ENCODE results near the gene BSN. TPM values are rescaled to one million over a fixed set of nuclear protein-coding genes. Genes with fewer than 3 reads are reported as not detected.
A peak's percentile ranks its signal among the peaks of the same experiment; 100 is the strongest.

Gene BSN
- total and polyA plus RNA-seq, 9 donors: 0.44 to 1.2 (median 0.62) TPM

DNA sequence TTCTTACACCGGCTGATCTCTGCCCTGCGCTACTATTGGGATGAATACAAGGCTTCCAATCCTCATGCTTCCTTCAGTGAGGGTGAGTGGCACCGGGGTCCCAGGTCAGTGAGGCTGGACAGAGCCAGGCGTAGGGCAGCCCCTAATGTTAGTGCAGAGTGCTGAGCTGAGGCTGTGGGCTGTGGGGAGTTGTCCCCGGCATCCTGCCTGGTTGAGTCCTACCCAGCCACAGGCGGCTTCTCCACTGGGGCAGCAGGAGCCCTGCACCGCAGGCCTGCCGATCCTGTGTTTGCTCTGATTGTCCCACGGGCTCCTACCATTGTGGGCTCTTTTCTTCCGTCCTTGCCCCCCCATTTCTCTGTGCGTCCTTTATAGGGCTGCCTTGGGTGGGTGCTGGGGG, 148.4 kb downstream of the BSN start:
- no peak overlapping the region for H3K27ac ChIP-seq (ENCODE audit: low read length)
- H3K4me3 ChIP-seq (ENCODE audit: low read length): no peak overlapping the region
- no peaks in the 10 kb centered on the region for H3K27me3 ChIP-seq (ENCODE audit: control insufficient read depth, insufficient read depth, low read length)
- 94% methylated on average over 8 of the region's 11 CpGs for WGBS (ENCODE audit: insufficient coverage)
- H3K9me3 ChIP-seq (replicated peaks; ENCODE audit: control insufficient read depth, low read depth, low read length): no peaks in the 10 kb centered on the region
- H3K4me1 ChIP-seq (ENCODE audit: control insufficient read depth, insufficient read depth, low read length): no peaks in the 10 kb centered on the region
- no peak for DNase-seq
- peaks cover 86% of the 10 kb centered on the region for H3K36me3 ChIP-seq (ENCODE audit: control insufficient read depth, insufficient read depth, low read length)

DNA sequence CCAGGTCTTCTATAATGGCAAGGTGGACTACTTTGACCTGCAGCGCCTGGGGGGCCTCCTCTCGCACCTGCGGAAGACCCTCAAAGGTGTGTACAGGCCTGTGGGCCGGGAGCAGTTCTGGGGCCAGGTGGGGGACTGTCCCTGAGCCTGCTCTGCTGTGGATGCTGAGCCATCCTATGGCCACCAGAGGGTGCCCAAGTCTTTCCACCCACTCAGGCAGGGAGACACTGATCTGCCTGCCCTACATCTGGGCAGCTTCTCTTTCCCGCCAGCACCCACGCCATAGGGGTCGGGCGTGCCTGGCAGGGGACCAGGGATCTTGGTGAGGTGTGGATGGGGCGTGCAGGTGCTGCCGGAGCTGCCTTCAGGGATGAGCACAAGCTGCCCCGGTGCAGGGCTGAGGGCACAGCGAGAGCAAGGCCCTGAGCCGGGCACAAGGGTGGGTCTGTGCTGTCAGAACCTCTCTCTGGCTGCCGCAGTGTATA, 149.2 kb downstream of the BSN start:
- WGBS (ENCODE audit: insufficient coverage): 82% methylated on average over 10 of the region's 14 CpGs
- peak; percentile 63 for DNase-seq
- no peaks in the 10 kb centered on the region for H3K27me3 ChIP-seq (ENCODE audit: control insufficient read depth, insufficient read depth, low read length)
- H3K4me3 ChIP-seq (ENCODE audit: low read length): no peak overlapping the region
- H3K36me3 ChIP-seq (ENCODE audit: control insufficient read depth, insufficient read depth, low read length): peaks cover 78% of the 10 kb centered on the region
- H3K9me3 ChIP-seq (replicated peaks; ENCODE audit: control insufficient read depth, low read depth, low read length): no peaks in the 10 kb centered on the region
- no peaks in the 10 kb centered on the region for H3K4me1 ChIP-seq (ENCODE audit: control insufficient read depth, insufficient read depth, low read length)
- no peak overlapping the region for H3K27ac ChIP-seq (ENCODE audit: low read length)

DNA sequence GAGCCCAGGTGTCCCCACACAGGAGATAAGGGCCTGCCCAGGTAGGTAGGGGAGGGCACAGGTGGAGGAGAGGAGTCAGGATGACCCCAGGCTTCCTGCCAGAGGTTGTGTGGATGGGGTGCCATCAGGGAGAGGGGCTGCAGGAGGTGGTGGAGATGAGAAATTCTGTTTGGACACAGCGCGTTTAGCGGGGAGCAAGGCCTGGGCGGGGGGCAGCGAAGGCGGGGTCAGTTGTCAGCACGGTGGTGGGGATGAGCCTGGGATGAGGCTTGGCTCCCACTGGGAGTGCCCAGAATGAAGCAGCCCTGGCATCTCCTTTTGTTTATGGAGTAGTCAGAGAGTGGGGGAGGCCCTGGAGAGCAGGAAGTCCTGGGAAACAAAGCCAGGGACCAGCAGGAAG, 149.7 kb downstream of the BSN start:
- no peak for DNase-seq
- Histone ChIP-seq H3K4me1 (ENCODE audit: control insufficient read depth, insufficient read depth, low read length) (no peaks in the 10 kb centered on the region), H3K9me3 (replicated peaks; ENCODE audit: control insufficient read depth, low read depth, low read length) (no peaks in the 10 kb centered on the region), H3K36me3 (ENCODE audit: control insufficient read depth, insufficient read depth, low read length) (peaks cover 74% of the 10 kb centered on the region), H3K4me3 (ENCODE audit: low read length) (no peak overlapping the region), H3K27ac (ENCODE audit: low read length) (no peak overlapping the region), H3K27me3 (ENCODE audit: control insufficient read depth, insufficient read depth, low read length) (no peaks in the 10 kb centered on the region)
- 83% methylated on average over 4 of the region's 7 CpGs for WGBS (ENCODE audit: insufficient coverage)

DNA sequence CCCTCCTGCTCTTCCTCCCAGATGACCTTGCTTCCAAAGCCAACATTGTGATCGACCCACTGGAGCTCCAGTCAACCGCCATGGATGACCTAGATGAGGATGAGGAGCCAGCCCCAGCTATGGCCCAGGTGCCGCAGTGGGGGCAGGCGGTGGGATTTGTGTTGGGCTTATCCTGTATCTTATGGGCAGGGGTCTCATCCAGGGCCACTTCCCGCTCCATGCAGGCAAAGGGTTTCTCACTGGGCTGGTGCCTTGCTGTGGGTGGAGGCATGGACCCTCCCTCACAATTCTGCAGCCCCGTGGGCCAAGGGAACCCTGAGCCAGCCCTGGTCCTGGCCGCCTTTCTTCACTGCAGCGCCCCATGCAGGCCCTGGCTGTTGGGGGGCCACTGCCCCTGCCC, 150.4 kb downstream of the BSN start:
- DNase-seq: no peak

DNA sequence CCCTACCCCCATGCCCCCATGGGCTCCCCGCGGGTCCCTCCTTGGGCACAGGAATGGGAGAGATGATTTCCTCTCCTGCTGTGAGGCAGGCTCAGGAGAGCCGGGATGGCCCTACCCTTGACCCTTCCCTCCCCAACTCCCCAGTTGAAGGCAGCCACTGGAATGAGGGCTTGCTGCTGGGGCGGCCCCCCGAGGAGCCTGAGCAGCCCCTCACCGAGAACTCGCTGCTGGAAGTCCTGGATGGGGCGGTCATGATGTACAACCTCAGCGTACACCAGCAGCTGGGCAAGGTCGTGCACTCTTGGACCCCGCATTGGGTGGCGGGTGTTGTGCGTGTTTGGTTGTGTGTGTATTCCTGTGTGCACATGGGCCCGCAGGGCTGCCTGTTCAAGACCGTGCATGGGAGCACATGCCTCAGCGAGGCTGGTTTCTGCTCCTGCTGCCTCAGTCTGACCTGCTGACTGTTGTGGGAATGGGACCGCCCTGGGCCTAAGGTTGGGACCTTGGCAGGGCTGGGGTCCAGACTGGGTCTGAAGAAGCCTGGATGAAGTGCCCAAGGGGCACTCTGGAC, 151.2 kb downstream of the BSN start:
- DNase-seq: no peak
- no peaks in the 10 kb centered on the region for H3K27me3 ChIP-seq (ENCODE audit: control insufficient read depth, insufficient read depth, low read length)
- H3K4me3 ChIP-seq (ENCODE audit: low read length): no peak overlapping the region
- H3K9me3 ChIP-seq (replicated peaks; ENCODE audit: control insufficient read depth, low read depth, low read length): no peaks in the 10 kb centered on the region
- peaks cover 62% of the 10 kb centered on the region for H3K36me3 ChIP-seq (ENCODE audit: control insufficient read depth, insufficient read depth, low read length)
- WGBS (ENCODE audit: insufficient coverage): 90% methylated on average over 14 of the region's 17 CpGs
- H3K4me1 ChIP-seq (ENCODE audit: control insufficient read depth, insufficient read depth, low read length): no peaks in the 10 kb centered on the region
- H3K27ac ChIP-seq (ENCODE audit: low read length): no peak overlapping the region

More for the DNA sequence above, 150.4 kb downstream of the BSN start:
- no peaks in the 10 kb centered on the region for H3K9me3 ChIP-seq (replicated peaks; ENCODE audit: control insufficient read depth, low read depth, low read length)
- H3K4me1 ChIP-seq (ENCODE audit: control insufficient read depth, insufficient read depth, low read length): no peaks in the 10 kb centered on the region
- WGBS (ENCODE audit: insufficient coverage): 94% methylated on average over 7 of the region's 8 CpGs
- peaks cover 71% of the 10 kb centered on the region for H3K36me3 ChIP-seq (ENCODE audit: control insufficient read depth, insufficient read depth, low read length)
- no peak overlapping the region for H3K27ac ChIP-seq (ENCODE audit: low read length)
- H3K27me3 ChIP-seq (ENCODE audit: control insufficient read depth, insufficient read depth, low read length): no peaks in the 10 kb centered on the region
- H3K4me3 ChIP-seq (ENCODE audit: low read length): no peak overlapping the region

DNA sequence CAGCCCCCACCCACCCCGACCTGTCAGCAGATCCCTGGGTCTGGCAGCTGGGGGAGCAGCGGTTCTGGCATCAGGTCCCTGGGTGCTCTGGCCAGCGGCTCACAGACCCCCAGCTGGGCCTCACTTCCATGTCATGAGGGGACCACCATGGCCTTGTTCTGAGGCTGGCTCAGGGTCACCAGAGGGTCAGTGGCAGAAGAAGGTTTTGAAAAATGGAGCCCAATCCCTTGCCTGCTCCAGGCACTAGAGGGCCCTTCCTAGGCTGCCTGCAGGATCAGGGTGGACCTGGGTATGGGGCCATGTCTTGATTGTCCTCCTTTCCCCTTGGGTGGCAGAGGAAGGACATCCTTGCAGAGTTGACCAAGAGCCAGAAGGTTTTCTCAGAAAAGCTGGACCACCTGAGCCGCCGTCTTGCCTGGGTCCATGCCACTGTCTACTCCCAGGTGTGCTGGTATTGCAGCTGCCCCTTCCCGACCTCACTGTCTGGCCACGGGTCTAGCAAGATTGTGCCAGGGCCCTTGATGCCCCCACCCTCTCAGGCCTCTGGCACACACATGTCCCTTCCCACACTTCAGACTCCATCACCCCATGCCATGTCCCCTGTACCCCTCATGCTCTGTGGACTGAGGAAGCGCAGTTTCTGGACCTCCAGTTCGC, 152.3 kb downstream of the BSN start:
- no peaks in the 10 kb centered on the region for H3K27me3 ChIP-seq (ENCODE audit: control insufficient read depth, insufficient read depth, low read length)
- WGBS (ENCODE audit: insufficient coverage): 96% methylated on average over 9 of the region's 9 CpGs
- no peak for DNase-seq
- no peak overlapping the region for H3K27ac ChIP-seq (ENCODE audit: low read length)
- no peaks in the 10 kb centered on the region for H3K9me3 ChIP-seq (replicated peaks; ENCODE audit: control insufficient read depth, low read depth, low read length)
- no peak overlapping the region for H3K4me3 ChIP-seq (ENCODE audit: low read length)
- H3K36me3 ChIP-seq (ENCODE audit: control insufficient read depth, insufficient read depth, low read length): peaks cover 51% of the 10 kb centered on the region
- H3K4me1 ChIP-seq (ENCODE audit: control insufficient read depth, insufficient read depth, low read length): no peaks in the 10 kb centered on the region

DNA sequence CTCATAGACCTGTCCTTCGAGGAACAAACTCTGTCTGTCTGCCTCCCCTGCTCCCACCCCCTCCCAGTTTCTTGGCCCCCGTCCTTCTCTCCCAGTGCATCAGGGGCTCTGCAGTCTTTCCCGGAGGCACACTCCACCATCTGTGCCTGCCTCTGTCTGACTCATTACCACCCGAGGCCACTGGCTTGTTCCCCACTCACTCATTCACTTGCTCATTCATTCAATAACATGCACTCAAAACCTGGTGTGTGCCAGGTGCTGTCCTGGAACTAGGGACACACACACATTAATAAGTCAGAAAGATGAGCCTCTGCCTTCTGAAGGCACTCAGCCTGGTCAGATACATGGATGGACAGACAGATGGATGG, 152.8 kb downstream of the BSN start:
- 72% methylated on average over 4 of the region's 4 CpGs for WGBS (ENCODE audit: insufficient coverage)
- Histone ChIP-seq H3K36me3 (ENCODE audit: control insufficient read depth, insufficient read depth, low read length) (peaks cover 47% of the 10 kb centered on the region), H3K27ac (ENCODE audit: low read length) (no peak overlapping the region), H3K9me3 (replicated peaks; ENCODE audit: control insufficient read depth, low read depth, low read length) (no peaks in the 10 kb centered on the region), H3K27me3 (ENCODE audit: control insufficient read depth, insufficient read depth, low read length) (no peaks in the 10 kb centered on the region), H3K4me3 (ENCODE audit: low read length) (no peak overlapping the region), H3K4me1 (ENCODE audit: control insufficient read depth, insufficient read depth, low read length) (no peaks in the 10 kb centered on the region)
- no peak for DNase-seq

DNA sequence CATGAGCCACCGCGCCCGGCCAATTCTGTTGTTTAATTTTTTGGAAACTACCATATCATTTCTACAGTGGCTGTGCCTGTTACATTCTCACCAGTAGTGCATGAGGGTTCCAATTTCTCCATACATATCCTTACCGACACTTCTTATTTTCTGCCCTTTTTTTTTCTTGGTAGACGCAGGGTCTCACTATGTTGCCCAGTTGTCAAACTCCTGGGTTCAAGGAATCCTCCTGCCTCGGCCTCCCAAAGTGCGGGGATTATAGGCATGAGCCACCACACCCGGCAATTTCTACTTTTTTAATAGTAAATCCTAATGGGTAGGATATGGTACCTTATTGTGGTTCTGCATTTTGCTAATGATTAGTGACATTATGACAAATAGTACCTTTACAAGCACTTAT, 155.6 kb downstream of the BSN start:
- Histone ChIP-seq H3K27me3 (ENCODE audit: control insufficient read depth, insufficient read depth, low read length) (no peaks in the 10 kb centered on the region), H3K4me3 (ENCODE audit: low read length) (no peak overlapping the region), H3K4me1 (ENCODE audit: control insufficient read depth, insufficient read depth, low read length) (no peaks in the 10 kb centered on the region), H3K36me3 (ENCODE audit: control insufficient read depth, insufficient read depth, low read length) (peaks cover 30% of the 10 kb centered on the region), H3K27ac (ENCODE audit: low read length) (no peak overlapping the region), H3K9me3 (replicated peaks; ENCODE audit: control insufficient read depth, low read depth, low read length) (no peaks in the 10 kb centered on the region)
- DNase-seq: no peak
- WGBS (ENCODE audit: insufficient coverage): 85% methylated on average over 4 of the region's 8 CpGs

DNA sequence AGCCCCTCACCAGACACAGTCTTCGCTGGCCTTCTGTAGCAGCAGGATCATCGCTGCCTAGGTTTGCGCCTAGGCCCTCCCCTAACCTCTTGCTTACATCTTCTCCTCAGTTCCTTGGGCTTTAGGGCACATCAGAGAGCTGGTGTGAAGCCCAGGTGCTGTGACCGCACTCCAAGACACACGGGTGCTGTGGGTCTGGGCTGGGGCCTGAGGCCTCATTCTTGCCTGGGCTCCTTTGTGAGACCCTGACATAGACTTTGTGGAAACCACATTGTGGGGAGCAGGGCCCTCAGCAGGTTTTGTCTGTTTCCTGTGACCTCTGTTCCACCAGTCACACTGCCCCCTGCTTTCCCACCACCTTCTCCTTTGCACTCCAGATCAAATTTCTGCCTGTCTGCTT, 157.2 kb downstream of the BSN start:
- Histone ChIP-seq H3K27ac (ENCODE audit: low read length) (no peak overlapping the region), H3K9me3 (replicated peaks; ENCODE audit: control insufficient read depth, low read depth, low read length) (no peaks in the 10 kb centered on the region), H3K36me3 (ENCODE audit: control insufficient read depth, insufficient read depth, low read length) (peaks cover 26% of the 10 kb centered on the region), H3K4me3 (ENCODE audit: low read length) (no peak overlapping the region), H3K4me1 (ENCODE audit: control insufficient read depth, insufficient read depth, low read length) (no peaks in the 10 kb centered on the region), H3K27me3 (ENCODE audit: control insufficient read depth, insufficient read depth, low read length) (no peaks in the 10 kb centered on the region)
- 84% methylated on average over 5 of the region's 5 CpGs for WGBS (ENCODE audit: insufficient coverage)
- no peak for DNase-seq

DNA sequence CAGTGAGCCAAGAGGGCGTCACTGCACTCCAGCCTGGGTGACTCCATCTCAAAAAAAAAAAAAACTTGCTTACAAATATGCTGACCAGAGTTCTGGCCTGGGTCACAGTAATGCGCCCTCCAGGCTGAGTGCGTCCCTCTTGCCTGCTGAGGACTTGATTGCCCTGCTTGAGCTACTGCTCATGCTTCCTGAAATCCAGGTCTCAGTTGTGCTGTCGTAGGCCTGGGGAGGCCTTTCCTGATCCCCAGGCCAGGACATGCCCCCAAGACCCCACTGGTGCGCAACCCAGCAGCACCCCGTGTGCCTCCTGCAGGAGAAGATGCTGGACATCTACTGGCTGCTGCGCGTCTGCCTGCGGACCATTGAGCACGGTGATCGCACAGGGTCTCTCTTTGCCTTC, 157.9 kb downstream of the BSN start:
- no peak overlapping the region for H3K4me3 ChIP-seq (ENCODE audit: low read length)
- WGBS (ENCODE audit: insufficient coverage): 90% methylated on average over 11 of the region's 11 CpGs
- no peaks in the 10 kb centered on the region for H3K27me3 ChIP-seq (ENCODE audit: control insufficient read depth, insufficient read depth, low read length)
- H3K9me3 ChIP-seq (replicated peaks; ENCODE audit: control insufficient read depth, low read depth, low read length): no peaks in the 10 kb centered on the region
- no peak for DNase-seq
- H3K4me1 ChIP-seq (ENCODE audit: control insufficient read depth, insufficient read depth, low read length): peaks cover 5% of the 10 kb centered on the region
- H3K27ac ChIP-seq (ENCODE audit: low read length): no peak overlapping the region
- H3K36me3 ChIP-seq (ENCODE audit: control insufficient read depth, insufficient read depth, low read length): peaks cover 31% of the 10 kb centered on the region

All from muscle of leg (tissue), 11 donors.